Natural killer cell (primary cell): ENCODE measurements around the gene TBC1D4. TPM values are rescaled to one million over a fixed set of nuclear protein-coding genes. Genes with fewer than 3 reads are reported as not detected.

Experiments
- ATAC-seq, 3 donors: fragments of 150-1000 bp in 2 of 3; fragments of 200-7000 bp in 1 of 3; cut with Tn5 transposase; 1 replicate in 1 of 3; 2 replicates in 2 of 3; pipeline ENCODE4 v1.10.0; 2021; ENCODE audit warnings: mild to moderate bottlenecking in 2 of 3, moderate library complexity in 2 of 3
- DNase-seq, 2 donors: peaks; one replicate each; pipeline versions ENCODE4 v3.0.0 to v3.0.0-alpha.2; 2013 to 2021; ENCODE audit warnings: mixed read lengths in 1 of 2
- H3K27ac ChIP-seq: one replicate; pipeline ENCODE4 v1.5.1; 2013; ENCODE audit warnings: mild to moderate bottlenecking, low read length
- H3K27me3 ChIP-seq: one replicate; pipeline ENCODE4 v1.6.1; 2013; ENCODE audit warnings: low read length; ENCODE audit not compliant: control insufficient read depth, insufficient read depth
- H3K36me3 ChIP-seq: one replicate; pipeline ENCODE4 v1.6.1; 2013; ENCODE audit warnings: low read length; ENCODE audit not compliant: control insufficient read depth, insufficient read depth
- H3K4me1 ChIP-seq: one replicate; pipeline ENCODE4 v1.6.1; 2013; ENCODE audit warnings: low read length; ENCODE audit not compliant: control insufficient read depth, insufficient read depth
- H3K4me3 ChIP-seq: one replicate; pipeline ENCODE4 v1.5.1; 2013; ENCODE audit warnings: low read length
- H3K9me3 ChIP-seq: one replicate; pipeline ENCODE4 v1.6.1; 2013; ENCODE audit warnings: low read length; ENCODE audit not compliant: control insufficient read depth, insufficient read depth
- H3K27ac Mint-ChIP-seq, 2 donors: one replicate each; pipeline ENCODE4 v1.8.0; 2022; ENCODE audit warnings: mild to moderate bottlenecking in 2 of 2, mixed read lengths in 2 of 2, moderate library complexity in 1 of 2
- H3K27me3 Mint-ChIP-seq, 2 donors: one replicate each; pipeline ENCODE4 v1.8.0; 2022; ENCODE audit warnings: low read depth in 2 of 2, mixed read lengths in 2 of 2
- H3K36me3 Mint-ChIP-seq: one replicate; pipeline ENCODE4 v1.8.0; 2022; ENCODE audit warnings: mixed read lengths
- H3K4me1 Mint-ChIP-seq, 2 donors: one replicate each; pipeline ENCODE4 v1.8.0; 2022; ENCODE audit warnings: mixed read lengths in 2 of 2
- H3K4me3 Mint-ChIP-seq: one replicate; pipeline ENCODE4 v1.8.0; 2022; ENCODE audit warnings: mild to moderate bottlenecking, moderate library complexity, mixed read lengths
- H3K9me3 Mint-ChIP-seq, 2 donors: one replicate each; pipeline ENCODE4 v1.8.0; 2022; ENCODE audit warnings: mixed read lengths in 2 of 2
- whole genome bisulfite sequencing: methylation state at CpG from one replicate; pipeline ENCODE4 v1.1.7; 2013; ENCODE audit warnings: missing lambda C conversion rate; ENCODE audit not compliant: insufficient coverage; 5-methylcytosine and 5-hydroxymethylcytosine counted together
- intact Hi-C: fragments of 100-400 bp; cut with micrococcal nuclease; formaldehyde crosslinking; loops from one replicate; pipeline ENCODE4 v1.14.2; 2022
- total RNA-seq, 4 donors: library from RNA; stranded (reverse); fragments of 120-200 nt in 1 of 4; gene quantifications; one replicate each; pipeline versions ENCODE4 v1.2.3 to v1.2.4, GENCODE V29; 2013 to 2022
- TF ChIP-seq, protein P1 (sequence below): fragments of 200-600 bp; IDR thresholded peaks from one replicate; pipeline ENCODE4 v1.8.0; 2022; ENCODE audit warnings: antibody characterized with exemption

Gene TBC1D4
- total RNA-seq, 3 donors from 2014 or later (not counting 1 experiment from before 2014, with no cell fraction given), result 0.54 to 5.1 (median 3.7) TPM

DNA sequence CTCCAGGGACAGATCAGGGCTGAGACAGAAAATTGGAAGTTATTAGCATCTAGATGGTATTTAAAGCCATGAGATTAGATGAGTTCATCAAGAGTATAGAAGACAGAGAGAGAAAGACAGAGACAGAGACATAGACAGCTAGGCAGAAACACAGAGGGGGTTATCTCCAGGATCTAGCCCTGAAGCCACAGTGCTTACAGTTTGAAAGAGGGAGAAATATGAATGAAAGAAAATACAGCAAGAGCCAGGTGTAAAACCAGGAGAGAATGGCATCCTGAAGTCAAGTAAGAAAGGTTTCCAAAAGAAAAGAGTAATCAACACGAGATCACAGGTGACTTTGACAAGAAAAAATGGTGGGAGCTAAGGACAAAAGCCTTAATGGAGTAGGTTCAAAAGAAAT is 111.2 kb downstream of the TBC1D4 start:
- Histone ChIP-seq H3K9me3 (no peaks in the 10 kb centered on the region), H3K27me3 (no peaks in the 10 kb centered on the region), H3K27ac (no peak overlapping the region), H3K4me3 (no peak overlapping the region), H3K36me3 (no peaks in the 10 kb centered on the region), H3K4me1 (no peaks in the 10 kb centered on the region)
- 56% methylated on average over 1 of the region's 1 CpG for WGBS
- Mint-ChIP-seq H3K27ac (no peak overlapping the region), H3K4me3 (no peak overlapping the region), H3K36me3 (no peaks in the 10 kb centered on the region), H3K27me3 (no peaks in the 10 kb centered on the region), H3K4me1 (peaks cover 7 to 10% of the 10 kb centered on the region in 2 donors), H3K9me3 (no peaks in the 10 kb centered on the region)
- intact Hi-C loops, result no loop called here
- ATAC-seq, result no peak
- TF ChIP-seq, protein P1, sequence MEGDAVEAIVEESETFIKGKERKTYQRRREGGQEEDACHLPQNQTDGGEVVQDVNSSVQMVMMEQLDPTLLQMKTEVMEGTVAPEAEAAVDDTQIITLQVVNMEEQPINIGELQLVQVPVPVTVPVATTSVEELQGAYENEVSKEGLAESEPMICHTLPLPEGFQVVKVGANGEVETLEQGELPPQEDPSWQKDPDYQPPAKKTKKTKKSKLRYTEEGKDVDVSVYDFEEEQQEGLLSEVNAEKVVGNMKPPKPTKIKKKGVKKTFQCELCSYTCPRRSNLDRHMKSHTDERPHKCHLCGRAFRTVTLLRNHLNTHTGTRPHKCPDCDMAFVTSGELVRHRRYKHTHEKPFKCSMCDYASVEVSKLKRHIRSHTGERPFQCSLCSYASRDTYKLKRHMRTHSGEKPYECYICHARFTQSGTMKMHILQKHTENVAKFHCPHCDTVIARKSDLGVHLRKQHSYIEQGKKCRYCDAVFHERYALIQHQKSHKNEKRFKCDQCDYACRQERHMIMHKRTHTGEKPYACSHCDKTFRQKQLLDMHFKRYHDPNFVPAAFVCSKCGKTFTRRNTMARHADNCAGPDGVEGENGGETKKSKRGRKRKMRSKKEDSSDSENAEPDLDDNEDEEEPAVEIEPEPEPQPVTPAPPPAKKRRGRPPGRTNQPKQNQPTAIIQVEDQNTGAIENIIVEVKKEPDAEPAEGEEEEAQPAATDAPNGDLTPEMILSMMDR, result no peak
- DNase-seq, result no peak

DNA sequence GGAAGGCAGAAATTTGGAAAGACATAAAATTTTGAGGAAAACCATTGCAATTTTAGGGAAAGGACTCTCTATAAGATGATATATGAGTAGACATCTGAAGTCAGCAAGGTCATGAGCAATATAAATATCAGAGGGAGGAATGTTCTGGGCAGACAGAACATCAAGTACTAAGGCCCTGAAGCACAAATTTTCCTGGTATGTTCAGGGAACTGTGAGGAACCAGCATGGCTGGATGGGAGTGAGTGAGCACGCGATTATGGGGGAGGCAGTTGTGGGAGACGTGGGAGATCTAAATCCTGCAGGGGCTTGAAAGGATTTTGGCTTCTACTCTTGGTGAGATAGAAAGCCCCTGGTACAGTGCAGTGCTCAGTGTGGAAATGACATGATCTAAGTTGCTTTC is 112.0 kb downstream of the TBC1D4 start:
- Mint-ChIP-seq H3K9me3 (no peaks in the 10 kb centered on the region), H3K27ac (no peak overlapping the region), H3K36me3 (no peaks in the 10 kb centered on the region), H3K4me1 (peaks cover 14 to 18% of the 10 kb centered on the region in 2 donors), H3K4me3 (no peak overlapping the region), H3K27me3 (no peaks in the 10 kb centered on the region)
- ATAC-seq, result no peak
- 92% methylated on average over 3 of the region's 3 CpGs for WGBS
- H3K9me3 ChIP-seq, result no peaks in the 10 kb centered on the region
- no peak overlapping the region for H3K27ac ChIP-seq
- no peaks in the 10 kb centered on the region for H3K27me3 ChIP-seq
- DNase-seq, result no peak
- intact Hi-C loops, result loop anchor here (5.0 kb wide), 2 partner anchors 112 to 167 kb away; partner anchors contain the start of genes COMMD6 and TBC1D4
- TF ChIP-seq, protein P1, result no peak
- no peak overlapping the region for H3K4me3 ChIP-seq
- H3K4me1 ChIP-seq, result peaks cover 3% of the 10 kb centered on the region
- no peaks in the 10 kb centered on the region for H3K36me3 ChIP-seq

DNA sequence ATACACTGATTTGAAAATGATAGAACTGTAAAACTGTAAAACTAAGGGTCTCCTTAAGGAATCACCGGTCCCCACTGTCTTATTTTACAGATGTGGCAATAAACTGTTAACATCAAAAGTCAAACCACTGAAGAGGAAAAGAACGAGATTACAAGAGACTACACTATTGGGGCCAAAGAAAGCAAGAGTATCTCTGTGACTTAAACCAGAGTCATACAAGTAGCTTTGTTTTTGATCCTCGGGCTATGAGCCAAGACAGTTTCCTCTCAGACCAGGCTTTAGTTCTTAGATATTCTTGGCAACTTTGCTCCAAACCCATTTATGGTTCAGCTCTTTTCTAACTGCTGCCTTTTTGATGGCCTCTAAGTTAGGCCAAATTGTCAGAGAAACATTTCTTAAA is 113.8 kb downstream of the TBC1D4 start:
- 54% methylated on average over 3 of the region's 3 CpGs for WGBS
- Mint-ChIP-seq H3K27ac (no peak overlapping the region), H3K36me3 (no peaks in the 10 kb centered on the region), H3K4me1 (peaks cover 18% of the 10 kb centered on the region in 2 donors), H3K4me3 (no peak overlapping the region), H3K9me3 (no peaks in the 10 kb centered on the region), H3K27me3 (no peaks in the 10 kb centered on the region)
- Histone ChIP-seq H3K27me3 (no peaks in the 10 kb centered on the region), H3K9me3 (no peaks in the 10 kb centered on the region), H3K4me3 (no peak overlapping the region), H3K4me1 (peaks cover 3% of the 10 kb centered on the region), H3K27ac (no peak overlapping the region), H3K36me3 (no peaks in the 10 kb centered on the region)
- TF ChIP-seq, protein P1, result no peak
- DNase-seq (no peak), ATAC-seq (no peak)
- intact Hi-C loops, result loop anchor here (5.0 kb wide), 2 partner anchors 114 to 169 kb away; partner anchors contain the start of genes COMMD6 and TBC1D4
